ENCODE data around the gene ZNF718.
"Not testable (repeated sequence)": the region's sequence is repeated elsewhere in the genome, so short reads cannot be mapped to it uniquely, and the experiment has no call there.

Gene ZNF718

GRCh38 chr4:124275-125081 lies at the start of gene ZNF718:
Gene ZNF718, plus strand, starts transcription at chr4:124501. Its CDS starts 170 bp downstream, at chr4:124671.
- Mint-ChIP-seq H3K27ac (peak within 1 kb of the TSS; percentile 94), H3K27me3 (no peaks in the 10 kb centered on the region), H3K4me1 (peaks cover 20% of the 10 kb centered on the region), H3K36me3 (peaks cover 40% of the 10 kb centered on the region), H3K9me3 (peaks cover 10% of the 10 kb centered on the region), H3K4me3 (peak within 1 kb of the TSS; percentile 100)
- peak; percentile 100 for ATAC-seq

- no peaks in the 10 kb centered on the region for H3K4me1 Mint-ChIP-seq
- peaks cover 27% of the 10 kb centered on the region for H3K9me3 Mint-ChIP-seq
- no peak for ATAC-seq
- H3K27me3 Mint-ChIP-seq, result no peaks in the 10 kb centered on the region
- H3K36me3 Mint-ChIP-seq, result peaks cover 71% of the 10 kb centered on the region
- no peak overlapping the region for H3K27ac Mint-ChIP-seq
- no peak overlapping the region for H3K4me3 Mint-ChIP-seq
These were observed 38.4 kb upstream of the ZNF718 start for GRCh38 chr4:85951-86350.

GRCh38 chr4:86559-87324 lies 37.6 kb upstream of the ZNF718 start:
- Mint-ChIP-seq H3K36me3 (peaks cover 71% of the 10 kb centered on the region), H3K9me3 (peaks cover 34% of the 10 kb centered on the region)
- H3K27ac Mint-ChIP-seq, ATAC-seq, H3K4me1 Mint-ChIP-seq, H3K4me3 Mint-ChIP-seq, H3K27me3 Mint-ChIP-seq: not testable (repeated sequence)

- no peaks in the 10 kb centered on the region for H3K4me1 Mint-ChIP-seq
- peaks cover 17% of the 10 kb centered on the region for H3K9me3 Mint-ChIP-seq
- no peak overlapping the region for H3K4me3 Mint-ChIP-seq
- H3K27ac Mint-ChIP-seq, result no peak overlapping the region
- no peaks in the 10 kb centered on the region for H3K27me3 Mint-ChIP-seq
- H3K36me3 Mint-ChIP-seq, result peaks cover 5% of the 10 kb centered on the region
- ATAC-seq, result no peak
These were observed 25.9 kb upstream of the ZNF718 start for GRCh38 chr4:98386-98785.

- Mint-ChIP-seq H3K4me3 (no peak overlapping the region), H3K27ac (no peak overlapping the region), H3K27me3 (peaks cover 7% of the 10 kb centered on the region), H3K9me3 (peaks cover 13% of the 10 kb centered on the region), H3K4me1 (no peaks in the 10 kb centered on the region), H3K36me3 (no peaks in the 10 kb centered on the region)
- ATAC-seq, result no peak
These were observed 24.4 kb upstream of the ZNF718 start for GRCh38 chr4:99863-100262.

- Mint-ChIP-seq H3K27me3 (peaks cover 66% of the 10 kb centered on the region), H3K4me1 (no peaks in the 10 kb centered on the region), H3K36me3 (peaks cover 16% of the 10 kb centered on the region), H3K9me3 (peaks cover 36% of the 10 kb centered on the region), H3K27ac (no peak overlapping the region), H3K4me3 (no peak overlapping the region)
- ATAC-seq, result no peak
These were observed 17.2 kb upstream of the ZNF718 start for GRCh38 chr4:107083-107443.

GRCh38 chr4:107444-108429 lies 16.6 kb upstream of the ZNF718 start:
- no peak overlapping the region for H3K4me3 Mint-ChIP-seq
- H3K36me3 Mint-ChIP-seq, result peaks cover 16% of the 10 kb centered on the region
- ATAC-seq, result peak; percentile 39
- no peaks in the 10 kb centered on the region for H3K4me1 Mint-ChIP-seq
- H3K27ac Mint-ChIP-seq, result no peak overlapping the region
- H3K27me3 Mint-ChIP-seq, result peaks cover 66% of the 10 kb centered on the region
- H3K9me3 Mint-ChIP-seq, result peaks cover 33% of the 10 kb centered on the region

- no peak overlapping the region for H3K4me3 Mint-ChIP-seq
- H3K9me3 Mint-ChIP-seq, result peaks cover 44% of the 10 kb centered on the region
- peaks cover 25% of the 10 kb centered on the region for H3K36me3 Mint-ChIP-seq
- H3K4me1 Mint-ChIP-seq, result peaks cover 6% of the 10 kb centered on the region
- ATAC-seq, result no peak
- peaks cover 42% of the 10 kb centered on the region for H3K27me3 Mint-ChIP-seq
- H3K27ac Mint-ChIP-seq, result no peak overlapping the region
These were observed 11.5 kb upstream of the ZNF718 start for GRCh38 chr4:112771-113170.

- Mint-ChIP-seq H3K27me3 (peaks cover 32% of the 10 kb centered on the region), H3K4me3 (no peak overlapping the region), H3K9me3 (peaks cover 39% of the 10 kb centered on the region), H3K4me1 (peaks cover 6% of the 10 kb centered on the region), H3K36me3 (peaks cover 24% of the 10 kb centered on the region), H3K27ac (no peak overlapping the region)
- ATAC-seq, result no peak
These were observed 10.6 kb upstream of the ZNF718 start for GRCh38 chr4:113732-114131.

- Mint-ChIP-seq H3K4me3 (no peak overlapping the region), H3K4me1 (peaks cover 6% of the 10 kb centered on the region), H3K36me3 (peaks cover 20% of the 10 kb centered on the region), H3K9me3 (peaks cover 35% of the 10 kb centered on the region), H3K27me3 (peaks cover 28% of the 10 kb centered on the region), H3K27ac (no peak overlapping the region)
- no peak for ATAC-seq
These were observed 10.2 kb upstream of the ZNF718 start for GRCh38 chr4:114149-114548.

GRCh38 chr4:116499-116898 lies 7.8 kb upstream of the ZNF718 start:
- no peak overlapping the region for H3K27ac Mint-ChIP-seq
- H3K27me3 Mint-ChIP-seq, result peaks cover 5% of the 10 kb centered on the region
- ATAC-seq, result no peak
- peaks cover 12% of the 10 kb centered on the region for H3K4me1 Mint-ChIP-seq
- H3K4me3 Mint-ChIP-seq, result no peak overlapping the region
- H3K9me3 Mint-ChIP-seq, result peaks cover 26% of the 10 kb centered on the region
- peaks cover 8% of the 10 kb centered on the region for H3K36me3 Mint-ChIP-seq

- H3K27ac Mint-ChIP-seq, result no peak overlapping the region
- H3K9me3 Mint-ChIP-seq, result peaks cover 20% of the 10 kb centered on the region
- H3K36me3 Mint-ChIP-seq, result peaks cover 6% of the 10 kb centered on the region
- no peaks in the 10 kb centered on the region for H3K27me3 Mint-ChIP-seq
- H3K4me1 Mint-ChIP-seq, result peaks cover 22% of the 10 kb centered on the region
- H3K4me3 Mint-ChIP-seq, result no peak overlapping the region
- no peak for ATAC-seq
These were observed 3.7 kb upstream of the ZNF718 start for GRCh38 chr4:120616-121015.

- Mint-ChIP-seq H3K27me3 (no peaks in the 10 kb centered on the region), H3K27ac (no peak overlapping the region), H3K36me3 (peaks cover 12% of the 10 kb centered on the region), H3K4me1 (peaks cover 25% of the 10 kb centered on the region), H3K4me3 (no peak overlapping the region), H3K9me3 (peaks cover 18% of the 10 kb centered on the region)
- no peak for ATAC-seq
These were observed 2.8 kb upstream of the ZNF718 start for GRCh38 chr4:121408-122084.

- Mint-ChIP-seq H3K27ac (peak overlapping the region; percentile 94), H3K4me3 (peak overlapping the region; percentile 100), H3K36me3 (peaks cover 35% of the 10 kb centered on the region), H3K4me1 (peaks cover 20% of the 10 kb centered on the region), H3K9me3 (peaks cover 10% of the 10 kb centered on the region)
- H3K27me3 Mint-ChIP-seq, ATAC-seq: not testable (repeated sequence)
These were observed 403 bp upstream of the ZNF718 start for GRCh38 chr4:123922-124274.

Data from stimulated activated memory B cell treated with anti-CD40 and anti-IgM and Interleukin-4, amounts not matched to agents 10 μg/mL and 1 μg/mL and 100 μg/mL, for 72 hours (primary cell).